Endodermal cell (in vitro differentiated cells): ENCODE results near the gene RAPGEF1. TPM values are rescaled to one million over a fixed set of nuclear protein-coding genes. Genes with fewer than 3 reads are reported as not detected.

Experiments used
- DNase-seq: peaks from one replicate; pipeline ENCODE4 v3.0.0-alpha.2; 2017
- H3K27ac ChIP-seq: 2 replicates; pipeline ENCODE4 v1.5.1; 2013; ENCODE audit warnings: mild to moderate bottlenecking, low read depth, low read length, moderate library complexity
- H3K27me3 ChIP-seq: 2 replicates; pipeline ENCODE4 v1.6.1; 2013; ENCODE audit warnings: mild to moderate bottlenecking, low read length, moderate library complexity; ENCODE audit not compliant: insufficient read depth, control insufficient read depth, poor library complexity, severe bottlenecking
- H3K36me3 ChIP-seq: 2 replicates; pipeline ENCODE4 v1.7.0; 2013; ENCODE audit warnings: mild to moderate bottlenecking, low read length, moderate library complexity; ENCODE audit not compliant: control insufficient read depth, insufficient read depth
- H3K4me1 ChIP-seq: one replicate; pipeline ENCODE4 v1.7.0; 2013; ENCODE audit warnings: low read length; ENCODE audit not compliant: control insufficient read depth, insufficient read depth
- H3K4me3 ChIP-seq: 2 replicates; pipeline ENCODE4 v1.5.1; 2013; ENCODE audit warnings: mild to moderate bottlenecking, low read length, moderate library complexity
- H3K9ac ChIP-seq: 2 replicates; pipeline ENCODE4 v1.6.1; 2013; ENCODE audit warnings: mild to moderate bottlenecking, low read length, moderate library complexity; ENCODE audit not compliant: poor library complexity, severe bottlenecking; ENCODE audit errors: extremely low read depth
- H3K9me3 ChIP-seq: 2 replicates; pipeline ENCODE4 v1.6.1; 2013; ENCODE audit warnings: mild to moderate bottlenecking, low read length, moderate library complexity; ENCODE audit not compliant: control insufficient read depth
- H3K27ac Mint-ChIP-seq: 2 replicates; pipeline ENCODE4 v1.8.0; 2020; ENCODE audit warnings: mixed read lengths
- H3K27me3 Mint-ChIP-seq: 2 replicates; pipeline ENCODE4 v1.8.0; 2021; ENCODE audit warnings: mild to moderate bottlenecking, mixed read lengths; ENCODE audit not compliant: insufficient read depth
- H3K36me3 Mint-ChIP-seq: 2 replicates; pipeline ENCODE4 v1.8.0; 2020; ENCODE audit warnings: low read depth, mixed read lengths
- H3K4me1 Mint-ChIP-seq: 2 replicates; pipeline ENCODE4 v1.8.0; 2020; ENCODE audit warnings: mixed read lengths
- H3K4me3 Mint-ChIP-seq: 2 replicates; pipeline ENCODE4 v1.8.0; 2020; ENCODE audit warnings: mild to moderate bottlenecking, moderate library complexity, mixed read lengths
- H3K9me3 Mint-ChIP-seq: 2 replicates; pipeline ENCODE4 v1.8.0; 2020; ENCODE audit warnings: mild to moderate bottlenecking, mixed read lengths
- CTCF ChIP-seq: fragments of 200-600 bp; sonication (generic); conservative IDR thresholded peaks from 2 replicates; pipeline ENCODE4 v1.5.0; 2021; ENCODE audit warnings: antibody characterized with exemption, mild to moderate bottlenecking
- WGBS, 2 experiments: methylation state at CpG; one replicate each; pipeline versions ENCODE4 v1.1.5 to v1.1.7; 2013; ENCODE audit warnings: missing lambda C conversion rate in 2 of 2, mixed read lengths in 1 of 2; ENCODE audit not compliant: insufficient coverage in 1 of 2, insufficient read length in 1 of 2; 5-methylcytosine and 5-hydroxymethylcytosine counted together
- total RNA-seq, 2 donors: library from RNA; stranded (reverse); fragmentation: NEBNext Ultra II Directional in 1 of 2; extraction: Animal tissue kit (Norgen Biotek cat#: 25700) in 1 of 2; gene quantifications; 2 replicates in 1 of 2; 3 replicates in 1 of 2; pipeline ENCODE4 v1.2.1, GENCODE V29; 2021

The RAPGEF1 gene
- total RNA-seq, 2 donors from 2014 or later = 63.4 to 85.5 TPM

- Histone ChIP-seq H3K9me3 (no peaks in the 10 kb centered on the region), H3K27me3 (peaks cover 6% of the 10 kb centered on the region), H3K27ac (no peak overlapping the region), H3K4me1 (no peaks in the 10 kb centered on the region), H3K4me3 (no peak overlapping the region), H3K36me3 (no peaks in the 10 kb centered on the region), H3K9ac (no peak overlapping the region)
- TF ChIP-seq CTCF = no peak
- no peaks in the 10 kb centered on the region for H3K36me3 Mint-ChIP-seq
- H3K27me3 Mint-ChIP-seq = no peaks in the 10 kb centered on the region
- WGBS, 2 experiments = 83 to 100% methylated on average over 2 to 3 of the region's 3 CpGs
- no peaks in the 10 kb centered on the region for H3K9me3 Mint-ChIP-seq
- H3K4me1 Mint-ChIP-seq = no peaks in the 10 kb centered on the region
- H3K4me3 Mint-ChIP-seq = no peak overlapping the region
- no peak for DNase-seq
- no peak overlapping the region for H3K27ac Mint-ChIP-seq
These were observed 33.1 kb upstream of the RAPGEF1 start for GRCh38 chr9:131772940-131773339.

- WGBS, 2 experiments = 85 to 89% methylated on average over 2 to 3 of the region's 3 CpGs
- Mint-ChIP-seq H3K27me3 (no peaks in the 10 kb centered on the region), H3K4me3 (no peak overlapping the region)
These were observed 31.8 kb upstream of the RAPGEF1 start for GRCh38 chr9:131771646-131772045.

GRCh38 chr9:131769361-131769760, 29.5 kb upstream of the RAPGEF1 start:
- Histone ChIP-seq H3K4me1 (no peaks in the 10 kb centered on the region), H3K4me3 (no peak overlapping the region), H3K27ac (no peak overlapping the region), H3K9ac (no peak overlapping the region), H3K27me3 (peaks cover 6% of the 10 kb centered on the region), H3K9me3 (no peaks in the 10 kb centered on the region), H3K36me3 (no peaks in the 10 kb centered on the region)
- WGBS, 2 experiments = 73 to 75% methylated on average over 1 to 3 of the region's 3 CpGs
- no peaks in the 10 kb centered on the region for H3K27me3 Mint-ChIP-seq
- H3K4me1 Mint-ChIP-seq = no peaks in the 10 kb centered on the region
- no peak for DNase-seq
- no peaks in the 10 kb centered on the region for H3K9me3 Mint-ChIP-seq
- no peak for TF ChIP-seq CTCF
- no peaks in the 10 kb centered on the region for H3K36me3 Mint-ChIP-seq
- no peak overlapping the region for H3K27ac Mint-ChIP-seq
- no peak overlapping the region for H3K4me3 Mint-ChIP-seq

More at GRCh38 chr9:131771646-131772045, 31.8 kb upstream of the RAPGEF1 start:
- Mint-ChIP-seq H3K9me3 (no peaks in the 10 kb centered on the region), H3K27ac (no peak overlapping the region), H3K4me1 (no peaks in the 10 kb centered on the region), H3K36me3 (no peaks in the 10 kb centered on the region)
- Histone ChIP-seq H3K9me3 (no peaks in the 10 kb centered on the region), H3K9ac (no peak overlapping the region), H3K4me3 (no peak overlapping the region), H3K27ac (no peak overlapping the region), H3K36me3 (no peaks in the 10 kb centered on the region), H3K27me3 (peaks cover 6% of the 10 kb centered on the region), H3K4me1 (no peaks in the 10 kb centered on the region)
- no peak for TF ChIP-seq CTCF
- no peak for DNase-seq
